Fibroblast of lung (primary cell): ENCODE results near the gene CCDC116. TPM values are rescaled to one million over a fixed set of nuclear protein-coding genes. Genes with fewer than 3 reads are reported as not detected.
A peak's percentile ranks its signal among the peaks of the same experiment; 100 is the strongest.

Experiments
- DNase-seq, 2 donors: peaks; one replicate each; pipeline versions ENCODE4 v3.0.0 to v3.0.0-alpha.2; 2010; ENCODE audit warnings: low read depth in 2 of 2
- H2AFZ ChIP-seq: 2 replicates; pipeline ENCODE4 v1.5.1; 2012; ENCODE audit warnings: low read length, control low read depth, inconsistent platforms
- H3K27ac ChIP-seq: 2 replicates; pipeline ENCODE4 v1.5.1; 2011; ENCODE audit warnings: low read length, control low read depth; ENCODE audit not compliant: insufficient read depth
- H3K27me3 ChIP-seq: 2 replicates; pipeline ENCODE4 v1.5.1; 2011; ENCODE audit warnings: mild to moderate bottlenecking, low read length; ENCODE audit not compliant: control insufficient read depth, insufficient read depth
- H3K36me3 ChIP-seq: 2 replicates; pipeline ENCODE4 v1.5.1; 2011; ENCODE audit warnings: low read length; ENCODE audit not compliant: control insufficient read depth, insufficient read depth
- H3K4me1 ChIP-seq: 2 replicates; pipeline ENCODE4 v1.5.1; 2011; ENCODE audit warnings: low read length; ENCODE audit not compliant: control insufficient read depth, insufficient read depth; ENCODE audit errors: extremely low read depth
- H3K4me2 ChIP-seq: 2 replicates; pipeline ENCODE4 v1.5.1; 2011; ENCODE audit warnings: low read length, control low read depth; ENCODE audit not compliant: insufficient read depth; ENCODE audit errors: extremely low read depth
- H3K4me3 ChIP-seq, 4 experiments: fragments of 200-600 bp in 1 of 4; sonication (generic) in 1 of 4; replicated peaks in 1 of 4; 2 replicates each; pipeline ENCODE4 v1.5.1; 2011 to 2016; ENCODE audit warnings: low read length in 4 of 4, low read depth in 3 of 4, mild to moderate bottlenecking in 3 of 4, control low read depth in 2 of 4, inconsistent platforms in 1 of 4, mixed read lengths in 1 of 4; ENCODE audit not compliant: insufficient read depth in 1 of 4; ENCODE audit errors: control extremely low read depth in 1 of 4
- H3K79me2 ChIP-seq: 2 replicates; pipeline ENCODE4 v1.5.1; 2012; ENCODE audit warnings: mild to moderate bottlenecking, low read length, inconsistent platforms; ENCODE audit not compliant: control insufficient read depth, insufficient read depth
- H3K9ac ChIP-seq: 2 replicates; pipeline ENCODE4 v1.5.1; 2011; ENCODE audit warnings: mild to moderate bottlenecking, low read length, control low read depth; ENCODE audit not compliant: insufficient read depth
- H3K9me3 ChIP-seq: 2 replicates; pipeline ENCODE4 v1.5.1; 2012; ENCODE audit warnings: low read depth, low read length; ENCODE audit not compliant: control insufficient read depth, insufficient read depth
- H4K20me1 ChIP-seq: 2 replicates; pipeline ENCODE4 v1.5.1; 2011; ENCODE audit warnings: low read length; ENCODE audit not compliant: control insufficient read depth, insufficient read depth; ENCODE audit errors: extremely low read depth
- EZH2 ChIP-seq: IDR thresholded peaks from 2 replicates; pipeline ENCODE4 v1.5.1; 2012; ENCODE audit warnings: low read length, control low read depth, mild to moderate bottlenecking; ENCODE audit errors: missing control alignments
- polyA plus RNA-seq, 2 donors: library from polyadenylated mRNA; depleted of rRNA in 1 of 2; stranded (reverse) in 1 of 2; unstranded in 1 of 2; fragments of >200 nt; gene quantifications; 2 replicates each; pipeline ENCODE4 v1.2.1, GENCODE V29; 2011 to 2012; ENCODE audit warnings: missing spikeins in 1 of 2
- total RNA-seq: library from RNA; depleted of rRNA; stranded (reverse); fragments of >200 nt; gene quantifications from 2 replicates; pipeline ENCODE4 v1.2.1, GENCODE V29; 2014
- TF ChIP-seq, protein P1 (sequence below), 2 donors: IDR thresholded peaks in 1 of 2; conservative IDR thresholded peaks in 1 of 2; 1 replicate in 1 of 2; 2 replicates in 1 of 2; pipeline ENCODE4 v1.5.1; 2011 to 2012; ENCODE audit warnings: low read length in 2 of 2, control low read depth in 1 of 2, inconsistent platforms in 1 of 2, low read depth in 1 of 2, mild to moderate bottlenecking in 1 of 2

Gene CCDC116
- total and polyA plus RNA-seq, 2 donors (not counting 1 experiment from before 2014, with no cell fraction given) = 0.03 to 0.17 TPM

DNA sequence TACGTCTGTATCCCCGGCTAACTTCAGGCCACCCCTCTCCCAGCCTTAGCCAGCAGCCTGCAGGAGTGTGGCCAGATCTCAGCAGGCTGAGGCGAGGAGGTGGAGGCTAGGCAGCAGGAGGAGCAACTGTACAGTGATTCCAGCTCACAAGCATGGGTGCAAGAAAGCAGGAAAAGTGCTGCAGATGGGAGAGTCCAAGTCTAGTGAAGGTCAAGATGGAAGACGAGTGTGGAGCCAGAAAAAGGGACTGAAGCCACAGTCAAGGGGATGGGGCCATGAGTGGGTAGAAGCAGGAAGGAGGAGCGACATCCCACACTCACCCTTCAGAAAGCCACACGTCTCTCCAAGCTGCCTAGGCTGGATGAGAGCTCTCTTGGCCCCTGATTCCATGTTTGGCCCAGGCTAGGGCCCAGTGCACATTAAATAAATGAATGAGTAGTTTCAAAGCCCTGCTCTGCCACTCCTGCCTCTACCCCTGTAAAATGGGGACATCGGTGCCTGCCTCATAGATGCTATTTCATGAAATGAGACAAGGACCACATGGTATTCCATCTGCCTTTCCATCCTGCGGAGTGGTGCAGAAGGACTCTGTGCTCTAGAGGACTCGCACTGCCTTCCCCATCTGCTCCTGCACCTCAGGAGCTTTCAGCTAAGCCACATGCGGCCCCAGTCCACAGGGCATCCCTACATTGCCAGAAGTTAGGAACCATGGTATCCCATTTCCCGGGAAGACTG lies 5.7 kb upstream of the CCDC116 start:
- Histone ChIP-seq H4K20me1 (no peaks in the 10 kb centered on the region), H3K4me1 (peaks cover 3% of the 10 kb centered on the region), H3K36me3 (peaks cover 18% of the 10 kb centered on the region), H3K9ac (no peak overlapping the region), H3K27me3 (no peaks in the 10 kb centered on the region), H2AFZ (no peak overlapping the region), H3K4me2 (no peak overlapping the region), H3K4me3 (no peak overlapping the region), H3K27ac (no peak overlapping the region), H3K9me3 (no peaks in the 10 kb centered on the region), H3K79me2 (peaks cover 18% of the 10 kb centered on the region)
- no peak for TF ChIP-seq EZH2
- TF ChIP-seq, protein P1, sequence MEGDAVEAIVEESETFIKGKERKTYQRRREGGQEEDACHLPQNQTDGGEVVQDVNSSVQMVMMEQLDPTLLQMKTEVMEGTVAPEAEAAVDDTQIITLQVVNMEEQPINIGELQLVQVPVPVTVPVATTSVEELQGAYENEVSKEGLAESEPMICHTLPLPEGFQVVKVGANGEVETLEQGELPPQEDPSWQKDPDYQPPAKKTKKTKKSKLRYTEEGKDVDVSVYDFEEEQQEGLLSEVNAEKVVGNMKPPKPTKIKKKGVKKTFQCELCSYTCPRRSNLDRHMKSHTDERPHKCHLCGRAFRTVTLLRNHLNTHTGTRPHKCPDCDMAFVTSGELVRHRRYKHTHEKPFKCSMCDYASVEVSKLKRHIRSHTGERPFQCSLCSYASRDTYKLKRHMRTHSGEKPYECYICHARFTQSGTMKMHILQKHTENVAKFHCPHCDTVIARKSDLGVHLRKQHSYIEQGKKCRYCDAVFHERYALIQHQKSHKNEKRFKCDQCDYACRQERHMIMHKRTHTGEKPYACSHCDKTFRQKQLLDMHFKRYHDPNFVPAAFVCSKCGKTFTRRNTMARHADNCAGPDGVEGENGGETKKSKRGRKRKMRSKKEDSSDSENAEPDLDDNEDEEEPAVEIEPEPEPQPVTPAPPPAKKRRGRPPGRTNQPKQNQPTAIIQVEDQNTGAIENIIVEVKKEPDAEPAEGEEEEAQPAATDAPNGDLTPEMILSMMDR (conservative IDR thresholded peaks at IDR 0.05 in 1 of 2, IDR thresholded peaks at IDR 0.05 in 1 of 2; ENCODE audit: low read depth in 1 of 2, low read length in 2 of 2) = no peak
- DNase-seq = no peak

DNA sequence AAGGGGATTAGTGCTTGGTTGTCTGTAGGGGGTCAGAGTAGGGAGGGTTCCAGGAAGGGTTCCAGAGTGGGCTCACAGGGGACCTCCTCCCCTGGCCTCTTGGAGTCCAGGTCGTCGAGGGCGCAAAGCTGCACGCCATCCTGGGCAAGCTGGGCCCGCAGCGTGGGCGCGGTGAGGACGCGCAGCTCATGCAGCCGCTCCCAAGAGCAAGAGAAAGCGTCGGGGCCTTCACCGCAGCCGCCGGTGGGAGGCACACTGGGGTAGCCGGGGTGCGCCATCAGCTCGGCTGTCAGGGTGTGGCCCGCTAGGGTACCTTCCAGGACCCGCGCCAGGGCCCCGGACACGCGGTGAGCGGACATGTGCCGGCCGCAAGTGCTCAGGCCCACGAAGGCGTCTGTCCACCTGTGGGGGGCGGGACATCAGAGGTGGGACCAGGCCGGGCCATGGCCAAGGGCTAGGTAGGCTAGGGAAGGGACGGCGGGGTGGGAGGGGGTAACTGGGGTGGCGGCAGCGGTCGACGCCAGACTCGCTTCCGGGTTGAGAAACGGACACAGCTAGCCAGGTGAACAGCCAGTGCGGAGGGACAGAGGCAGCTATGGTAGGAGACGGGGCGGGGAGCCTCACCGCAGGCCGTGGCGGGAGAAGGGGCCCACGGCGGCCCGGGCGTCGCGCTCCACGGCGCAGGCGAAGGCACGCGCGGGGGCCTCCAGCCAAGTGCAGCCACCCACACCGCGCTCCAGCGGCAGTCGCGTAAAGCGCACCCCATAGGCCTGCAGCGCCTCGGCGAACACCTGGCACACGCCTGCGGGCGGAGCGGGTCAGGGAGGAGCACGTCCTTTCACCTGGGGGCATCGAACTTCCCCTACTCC lies 3.9 kb upstream of the CCDC116 start:
- H3K4me3 ChIP-seq = peak overlapping the region; percentile 74 to 91 (median 91)
- peak overlapping the region; percentile 85 for H3K27ac ChIP-seq
- H3K36me3 ChIP-seq = peaks cover 10% of the 10 kb centered on the region
- H3K4me1 ChIP-seq = no peaks in the 10 kb centered on the region
- no peak overlapping the region for H3K9ac ChIP-seq
- H3K27me3 ChIP-seq = no peaks in the 10 kb centered on the region
- DNase-seq = no peak
- TF ChIP-seq, protein P1 (conservative IDR thresholded peaks at IDR 0.05 in 1 of 2, IDR thresholded peaks at IDR 0.05 in 1 of 2; ENCODE audit: low read depth in 1 of 2, low read length in 2 of 2) = no peak
- TF ChIP-seq EZH2 = no peak
- peaks cover 7% of the 10 kb centered on the region for H3K79me2 ChIP-seq
- H3K9me3 ChIP-seq = no peaks in the 10 kb centered on the region
- H2AFZ ChIP-seq = no peak overlapping the region
- H3K4me2 ChIP-seq = peak overlapping the region; percentile 88
- H4K20me1 ChIP-seq = no peaks in the 10 kb centered on the region
